HG03066 (cell line): ENCODE measurements around the gene GAGE10.
"Not testable (repeated sequence)": the region's sequence is repeated elsewhere in the genome, so short reads cannot be mapped to it uniquely, and the experiment has no call there.

ENCODE experiments used
- ATAC-seq: cut with Tn5 transposase; IDR thresholded peaks from one replicate; pipeline ENCODE4 v1.9.1; 2021; ENCODE audit warnings: low read depth; ENCODE audit not compliant: unreplicated experiment

The GAGE10 gene

GRCh38 chrX:49276207-49276606 lies 27.2 kb upstream of the GAGE10 start:
- no peak for ATAC-seq

- no peak for ATAC-seq
Measured at GRCh38 chrX:49276671-49277534, 26.5 kb upstream of the GAGE10 start.

GRCh38 chrX:49277535-49277830 lies 26.0 kb upstream of the GAGE10 start:
- ATAC-seq: no peak

- no peak for ATAC-seq
Measured at GRCh38 chrX:49278081-49278480, 25.4 kb upstream of the GAGE10 start.

GRCh38 chrX:49282647-49283011 lies 20.8 kb upstream of the GAGE10 start:
- no peak for ATAC-seq

GRCh38 chrX:49284212-49284611 lies 19.2 kb upstream of the GAGE10 start:
- no peak for ATAC-seq

GRCh38 chrX:49286136-49286535 lies 17.3 kb upstream of the GAGE10 start:
- ATAC-seq: no peak

GRCh38 chrX:49286581-49286980 lies 16.9 kb upstream of the GAGE10 start:
- ATAC-seq: no peak

- no peak for ATAC-seq
Measured at GRCh38 chrX:49287665-49288064, 15.8 kb upstream of the GAGE10 start.

- no peak for ATAC-seq
Measured at GRCh38 chrX:49290215-49290614, 13.2 kb upstream of the GAGE10 start.

GRCh38 chrX:49291615-49292337 lies 11.7 kb upstream of the GAGE10 start:
- no peak for ATAC-seq

GRCh38 chrX:49292400-49293362 lies 10.8 kb upstream of the GAGE10 start:
- no peak for ATAC-seq

- ATAC-seq: not testable (repeated sequence)
Measured at GRCh38 chrX:49299293-49299692, 4.2 kb upstream of the GAGE10 start.

GRCh38 chrX:49300703-49301102 lies 2.7 kb upstream of the GAGE10 start:
- no peak for ATAC-seq

GRCh38 chrX:49307775-49308174 lies 4.3 kb downstream of the GAGE10 start:
- ATAC-seq: not testable (repeated sequence)

GRCh38 chrX:49308604-49309269 lies 5.3 kb downstream of the GAGE10 start:
- no peak for ATAC-seq

GRCh38 chrX:49309401-49309981 lies 6.0 kb downstream of the GAGE10 start:
- no peak for ATAC-seq

- ATAC-seq: no peak
Measured at GRCh38 chrX:49310371-49310770, 6.9 kb downstream of the GAGE10 start.

- ATAC-seq: no peak
Measured at GRCh38 chrX:49312176-49312575, 8.7 kb downstream of the GAGE10 start.

- ATAC-seq: no peak
Measured at GRCh38 chrX:49316085-49316484, 12.6 kb downstream of the GAGE10 start.
